GM12891 (cell line): ENCODE data around the gene LUM.

ENCODE experiments used
- POLR2A ChIP-seq: IDR thresholded peaks from 2 replicates; pipeline ENCODE4 v1.6.1; 2011; ENCODE audit warnings: low read depth, low read length, control low read depth
- POLR2AphosphoS5 ChIP-seq: IDR thresholded peaks from 2 replicates; pipeline ENCODE4 v1.6.1; 2011; ENCODE audit warnings: low read depth, low read length, control low read depth
- TAF1 ChIP-seq: IDR thresholded peaks from 2 replicates; pipeline ENCODE4 v1.6.1; 2011; ENCODE audit warnings: low read depth, low read length, control low read depth

DNA sequence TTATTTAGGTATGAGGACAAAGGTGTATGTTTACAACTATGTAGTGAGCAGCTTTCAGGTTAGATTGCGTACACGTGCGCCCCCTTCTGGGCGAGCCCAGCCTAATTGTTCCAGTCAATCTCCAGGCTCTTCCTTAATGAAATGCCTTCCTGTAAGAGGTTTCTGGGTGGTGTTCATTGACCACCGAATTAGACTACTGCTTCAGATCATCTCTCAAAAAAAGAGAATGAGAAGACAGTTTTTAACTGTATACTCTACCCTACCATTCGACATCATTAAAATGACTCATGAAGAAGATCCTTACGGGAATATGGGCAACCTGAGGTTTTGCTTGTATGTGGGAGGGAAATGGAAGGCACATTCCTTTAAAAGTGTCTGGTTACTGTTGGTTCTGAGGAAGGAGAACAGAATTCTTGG is 2.1 kb downstream of the LUM start:
- TF ChIP-seq TAF1, result no peak
- no peak for TF ChIP-seq POLR2A
- TF ChIP-seq POLR2AphosphoS5, result no peak
